GM12878 (cell line): ENCODE measurements around the gene CYTL1. TPM values are rescaled to one million over a fixed set of nuclear protein-coding genes. Genes with fewer than 3 reads are reported as not detected.

Experiments
- ATAC-seq: fragments of 200-7000 bp; cut with Tn5 transposase; 3 replicates; pipeline ENCODE4 v1.9.1; 2020; ENCODE audit warnings: mild to moderate bottlenecking, moderate library complexity
- BruUV-seq: library from RNA; stranded (reverse); fragments of 400-500 nt; replicated peaks from 2 replicates; lab custom pipeline; 2021; lab: Mats Ljungman, UMichigan
- CTCF ChIA-PET: fragments of 300-600 bp; sonication (Branson Sonifier 250); formaldehyde crosslinking; extraction: SDS; loops from one replicate; lab custom pipeline; 2021; ENCODE audit warnings: inconsistent platforms; lab: Yijun Ruan, JAX
- POLR2A ChIA-PET: fragments of 350-600 bp; formaldehyde crosslinking; extraction: SDS; loops from one replicate; lab custom pipeline; 2021; ENCODE audit warnings: inconsistent platforms; lab: Charles Lee
- RAD21 ChIA-PET: fragments of 300-600 bp; sonication (Branson Sonifier 250); formaldehyde crosslinking; loops from one replicate; lab custom pipeline; 2023; ENCODE audit warnings: antibody characterized with exemption; ENCODE audit not compliant: unreplicated experiment; lab: Charles Lee
- SMC1A ChIA-PET: fragments of 300-600 bp; sonication (Branson Sonifier 250); formaldehyde crosslinking; loops from one replicate; lab custom pipeline; 2023; ENCODE audit not compliant: unreplicated experiment, uncharacterized antibody; lab: Charles Lee
- DNase-seq: peaks from one replicate; pipeline ENCODE4 v3.0.0-alpha.2; 2011; ENCODE audit warnings: low read depth, low spot score
- FAIRE-seq: peaks from 3 replicates; lab custom pipeline; 2011; peaks lifted over from hg19 to GRCh38; lab: Jason Lieb, UNC
- H2AFZ ChIP-seq: 2 replicates; pipeline ENCODE4 v1.6.0; 2011; ENCODE audit warnings: low read depth, low read length, control low read depth; ENCODE audit not compliant: control insufficient read depth
- H3K27ac ChIP-seq: 2 replicates; pipeline ENCODE4 v1.5.1; 2011; ENCODE audit warnings: control low read depth; ENCODE audit not compliant: control insufficient read depth, insufficient read depth
- H3K27me3 ChIP-seq, 2 experiments: replicated peaks in 1 of 2; 2 replicates each; pipeline versions ENCODE4 v1.6.0 to v1.6.1; 2011; ENCODE audit warnings: low read length in 1 of 2; ENCODE audit not compliant: control insufficient read depth in 2 of 2, insufficient read depth in 2 of 2
- H3K36me3 ChIP-seq, 2 experiments: 2 replicates each; pipeline ENCODE4 v1.5.1; 2011; ENCODE audit warnings: low read length in 1 of 2; ENCODE audit not compliant: control insufficient read depth in 2 of 2, insufficient read depth in 2 of 2
- H3K4me1 ChIP-seq: 2 replicates; pipeline ENCODE4 v1.6.1; 2011; ENCODE audit warnings: mild to moderate bottlenecking, low read length, moderate library complexity, mixed read lengths; ENCODE audit not compliant: control insufficient read depth, insufficient read depth
- H3K4me2 ChIP-seq: 2 replicates; pipeline ENCODE4 v1.6.0; 2011; ENCODE audit warnings: control low read depth; ENCODE audit not compliant: control insufficient read depth, insufficient read depth
- H3K4me3 ChIP-seq: fragments of 200-600 bp; sonication (generic); 2 replicates; pipeline ENCODE4 v1.5.1; 2016
- H3K79me2 ChIP-seq: 2 replicates; pipeline ENCODE4 v1.6.0; 2011; ENCODE audit warnings: low read length; ENCODE audit not compliant: control insufficient read depth, insufficient read depth
- H3K9ac ChIP-seq: 2 replicates; pipeline ENCODE4 v1.8.0; 2011; ENCODE audit warnings: low read length, control low read depth, mixed read lengths; ENCODE audit not compliant: control insufficient read depth, insufficient read depth
- H3K9me3 ChIP-seq: replicated peaks from 3 replicates; pipeline ENCODE4 v1.5.1; 2011; ENCODE audit warnings: mild to moderate bottlenecking, low read length; ENCODE audit not compliant: control insufficient read depth, insufficient read depth
- H4K20me1 ChIP-seq: 2 replicates; pipeline ENCODE4 v1.6.0; 2011; ENCODE audit not compliant: control insufficient read depth, insufficient read depth
- BRCA1 ChIP-seq: IDR thresholded peaks from 2 replicates; pipeline ENCODE4 v1.6.1; 2011; ENCODE audit warnings: low read depth, low read length, improper control_type of control experiment
- HDAC6 ChIP-seq: fragments of 200-600 bp; sonication (generic); IDR thresholded peaks from one replicate; pipeline ENCODE4 v1.8.0; 2017; ENCODE audit warnings: antibody characterized with exemption; ENCODE audit not compliant: unreplicated experiment
- PML ChIP-seq: IDR thresholded peaks from 2 replicates; pipeline ENCODE4 v1.6.1; 2012; ENCODE audit warnings: low read length, inconsistent platforms
- RAD21 ChIP-seq: IDR thresholded peaks from 2 replicates; pipeline ENCODE4 v1.6.1; 2011; ENCODE audit warnings: mild to moderate bottlenecking, low read depth, low read length, moderate library complexity; ENCODE audit not compliant: insufficient read depth
- TBL1XR1 ChIP-seq: IDR thresholded peaks from 2 replicates; pipeline ENCODE4 v1.6.1; 2012; ENCODE audit warnings: low read depth, low read length, improper control_type of control experiment
- ZNF274 ChIP-seq: IDR thresholded peaks from one replicate; pipeline ENCODE4 v1.8.0; 2011; ENCODE audit not compliant: insufficient read length, insufficient read depth
- WGBS: methylation state at CpG from one replicate; pipeline ENCODE4 v1.1.6; 2016; ENCODE audit warnings: low lambda C conversion rate; ENCODE audit not compliant: insufficient replicate concordance, insufficient coverage; ENCODE audit errors: missing lambda C conversion rate; 5-methylcytosine and 5-hydroxymethylcytosine counted together
- in situ Hi-C: fragments of 300-500 bp; cut with MboI; formaldehyde crosslinking; loops from 9 replicates; pipeline ENCODE4 v1.14.3; 2018; ENCODE audit warnings: mixed read lengths
- intact Hi-C: fragments of 100-400 bp; cut with micrococcal nuclease; formaldehyde crosslinking; loops from one replicate; pipeline ENCODE4 v1.14.2; 2022; ENCODE audit not compliant: unreplicated experiment
- polyA plus RNA-seq, 11 experiments: library from polyadenylated mRNA; depleted of rRNA in 4 of 11; unstranded in 6 of 11; stranded (reverse) in 5 of 11; fragments of >200 nt; fragmentation: Nextera tagmentation in 4 of 11; fragmentation: Illumina TruSeq in 1 of 11; extraction: Ambion mirVana in 4 of 11; extraction: Trizol in 1 of 11; gene quantifications; 1 replicate in 1 of 11; 2 replicates in 10 of 11; pipeline versions ENCODE4 v1.2.1 to v1.2.3, GENCODE V29; 2011 to 2016; ENCODE audit warnings: inconsistent platforms in 2 of 11, missing spikeins in 2 of 11, low read depth in 1 of 11
- total RNA-seq, 4 experiments: library from RNA; depleted of rRNA in 3 of 4; stranded (reverse); fragments of >200 nt in 3 of 4; fragmentation: Illumina TruSeq in 1 of 4; extraction: Trizol in 1 of 4; gene quantifications; 2 replicates each; pipeline versions ENCODE4 v1.2.1 to v1.2.3, GENCODE V29; 2013 to 2021
- TF ChIP-seq, protein P1 (sequence below): fragments of 450-650 bp; IDR thresholded peaks from 2 replicates; pipeline ENCODE4 v1.6.1; 2017; ENCODE audit warnings: mild to moderate bottlenecking, moderate library complexity
- TF ChIP-seq, protein P2 (sequence below): IDR thresholded peaks from 2 replicates; pipeline ENCODE4 v1.6.1; 2012; ENCODE audit warnings: mild to moderate bottlenecking, low read depth, low read length

Gene CYTL1
- total and polyA plus RNA-seq, 10 of the 15 experiments (the other 5 are each of a cell fraction or from before 2014, with no cell fraction given) = not detected

GRCh38 chr4:4990329-4990728 is 28.9 kb downstream of the CYTL1 start:
- in situ Hi-C loops (loop anchor here (5.0 to 10.0 kb wide), 2 partner anchors 503 to 824 kb away; no protein-coding TSS in a partner anchor), intact Hi-C loops (loop anchor here (10.0 kb wide), 2 partner anchors 154 to 404 kb away; no protein-coding TSS in a partner anchor)
- H2AFZ ChIP-seq = no peak overlapping the region
- no peak overlapping the region for H3K4me2 ChIP-seq
- ChIA-PET SMC1A (no interaction called here), RAD21 (interaction anchor here (1.2 kb wide), 1 partner anchor 313 kb away, joined by 3 read pairs; no protein-coding TSS in a partner anchor), CTCF (no interaction called here), POLR2A (no interaction called here)
- DNase-seq (no peak), ATAC-seq (no peak), FAIRE-seq (no peak)
- no peak overlapping the region for H3K4me3 ChIP-seq
- no peaks in the 10 kb centered on the region for H3K79me2 ChIP-seq
- no peaks in the 10 kb centered on the region for H4K20me1 ChIP-seq
- 41% methylated on average over 3 of the region's 3 CpGs for WGBS
- BruUV-seq = no TSS peak
- TF ChIP-seq RAD21 (no peak), ZNF274 (no peak)
- H3K9ac ChIP-seq = no peak overlapping the region
- no peak overlapping the region for H3K27ac ChIP-seq
- H3K36me3 ChIP-seq = no peaks in the 10 kb centered on the region
- H3K4me1 ChIP-seq = no peaks in the 10 kb centered on the region
- no peaks in the 10 kb centered on the region; a peak in 1 of 4 replicates for H3K27me3 ChIP-seq
- H3K9me3 ChIP-seq = no peaks in the 10 kb centered on the region

- H3K27me3 ChIP-seq = no peaks in the 10 kb centered on the region; a peak in 1 of 4 replicates
- ChIA-PET CTCF (no interaction called here), RAD21 (interaction anchor here (1.2 kb wide), 1 partner anchor 311 kb away, joined by 3 read pairs; no protein-coding TSS in a partner anchor), SMC1A (no interaction called here), POLR2A (no interaction called here)
- no peaks in the 10 kb centered on the region for H3K36me3 ChIP-seq
- no peaks in the 10 kb centered on the region for H3K79me2 ChIP-seq
- no peaks in the 10 kb centered on the region for H3K4me1 ChIP-seq
- no peak overlapping the region for H3K9ac ChIP-seq
- ATAC-seq (no peak), DNase-seq (no peak), FAIRE-seq (no peak)
- no peak overlapping the region for H2AFZ ChIP-seq
- WGBS = 54% methylated on average over 10 of the region's 10 CpGs
- no peaks in the 10 kb centered on the region for H3K9me3 ChIP-seq
- in situ Hi-C loops (no loop called here), intact Hi-C loops (no loop called here)
- H3K4me2 ChIP-seq = no peak overlapping the region
- H3K4me3 ChIP-seq = no peak overlapping the region
- no peaks in the 10 kb centered on the region for H4K20me1 ChIP-seq
- no peak overlapping the region for H3K27ac ChIP-seq
- BruUV-seq = no TSS peak
- TF ChIP-seq BRCA1 (no peak), TBL1XR1 (no peak), PML (no peak), HDAC6 (no peak)
- TF ChIP-seq, protein P1, sequence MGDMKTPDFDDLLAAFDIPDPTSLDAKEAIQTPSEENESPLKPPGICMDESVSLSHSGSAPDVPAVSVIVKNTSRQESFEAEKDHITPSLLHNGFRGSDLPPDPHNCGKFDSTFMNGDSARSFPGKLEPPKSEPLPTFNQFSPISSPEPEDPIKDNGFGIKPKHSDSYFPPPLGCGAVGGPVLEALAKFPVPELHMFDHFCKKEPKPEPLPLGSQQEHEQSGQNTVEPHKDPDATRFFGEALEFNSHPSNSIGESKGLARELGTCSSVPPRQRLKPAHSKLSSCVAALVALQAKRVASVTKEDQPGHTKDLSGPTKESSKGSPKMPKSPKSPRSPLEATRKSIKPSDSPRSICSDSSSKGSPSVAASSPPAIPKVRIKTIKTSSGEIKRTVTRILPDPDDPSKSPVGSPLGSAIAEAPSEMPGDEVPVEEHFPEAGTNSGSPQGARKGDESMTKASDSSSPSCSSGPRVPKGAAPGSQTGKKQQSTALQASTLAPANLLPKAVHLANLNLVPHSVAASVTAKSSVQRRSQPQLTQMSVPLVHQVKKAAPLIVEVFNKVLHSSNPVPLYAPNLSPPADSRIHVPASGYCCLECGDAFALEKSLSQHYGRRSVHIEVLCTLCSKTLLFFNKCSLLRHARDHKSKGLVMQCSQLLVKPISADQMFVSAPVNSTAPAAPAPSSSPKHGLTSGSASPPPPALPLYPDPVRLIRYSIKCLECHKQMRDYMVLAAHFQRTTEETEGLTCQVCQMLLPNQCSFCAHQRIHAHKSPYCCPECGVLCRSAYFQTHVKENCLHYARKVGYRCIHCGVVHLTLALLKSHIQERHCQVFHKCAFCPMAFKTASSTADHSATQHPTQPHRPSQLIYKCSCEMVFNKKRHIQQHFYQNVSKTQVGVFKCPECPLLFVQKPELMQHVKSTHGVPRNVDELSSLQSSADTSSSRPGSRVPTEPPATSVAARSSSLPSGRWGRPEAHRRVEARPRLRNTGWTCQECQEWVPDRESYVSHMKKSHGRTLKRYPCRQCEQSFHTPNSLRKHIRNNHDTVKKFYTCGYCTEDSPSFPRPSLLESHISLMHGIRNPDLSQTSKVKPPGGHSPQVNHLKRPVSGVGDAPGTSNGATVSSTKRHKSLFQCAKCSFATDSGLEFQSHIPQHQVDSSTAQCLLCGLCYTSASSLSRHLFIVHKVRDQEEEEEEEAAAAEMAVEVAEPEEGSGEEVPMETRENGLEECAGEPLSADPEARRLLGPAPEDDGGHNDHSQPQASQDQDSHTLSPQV = no peak
- TF ChIP-seq, protein P2, sequence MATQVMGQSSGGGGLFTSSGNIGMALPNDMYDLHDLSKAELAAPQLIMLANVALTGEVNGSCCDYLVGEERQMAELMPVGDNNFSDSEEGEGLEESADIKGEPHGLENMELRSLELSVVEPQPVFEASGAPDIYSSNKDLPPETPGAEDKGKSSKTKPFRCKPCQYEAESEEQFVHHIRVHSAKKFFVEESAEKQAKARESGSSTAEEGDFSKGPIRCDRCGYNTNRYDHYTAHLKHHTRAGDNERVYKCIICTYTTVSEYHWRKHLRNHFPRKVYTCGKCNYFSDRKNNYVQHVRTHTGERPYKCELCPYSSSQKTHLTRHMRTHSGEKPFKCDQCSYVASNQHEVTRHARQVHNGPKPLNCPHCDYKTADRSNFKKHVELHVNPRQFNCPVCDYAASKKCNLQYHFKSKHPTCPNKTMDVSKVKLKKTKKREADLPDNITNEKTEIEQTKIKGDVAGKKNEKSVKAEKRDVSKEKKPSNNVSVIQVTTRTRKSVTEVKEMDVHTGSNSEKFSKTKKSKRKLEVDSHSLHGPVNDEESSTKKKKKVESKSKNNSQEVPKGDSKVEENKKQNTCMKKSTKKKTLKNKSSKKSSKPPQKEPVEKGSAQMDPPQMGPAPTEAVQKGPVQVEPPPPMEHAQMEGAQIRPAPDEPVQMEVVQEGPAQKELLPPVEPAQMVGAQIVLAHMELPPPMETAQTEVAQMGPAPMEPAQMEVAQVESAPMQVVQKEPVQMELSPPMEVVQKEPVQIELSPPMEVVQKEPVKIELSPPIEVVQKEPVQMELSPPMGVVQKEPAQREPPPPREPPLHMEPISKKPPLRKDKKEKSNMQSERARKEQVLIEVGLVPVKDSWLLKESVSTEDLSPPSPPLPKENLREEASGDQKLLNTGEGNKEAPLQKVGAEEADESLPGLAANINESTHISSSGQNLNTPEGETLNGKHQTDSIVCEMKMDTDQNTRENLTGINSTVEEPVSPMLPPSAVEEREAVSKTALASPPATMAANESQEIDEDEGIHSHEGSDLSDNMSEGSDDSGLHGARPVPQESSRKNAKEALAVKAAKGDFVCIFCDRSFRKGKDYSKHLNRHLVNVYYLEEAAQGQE = no peak
Observed at GRCh38 chr4:4989083-4989622, 30.1 kb downstream of the CYTL1 start.
